Epithelial cell of umbilical artery (primary cell): ENCODE data around the gene KRTAP5-11. TPM values are rescaled to one million over a fixed set of nuclear protein-coding genes. Genes with fewer than 3 reads are reported as not detected.

Experiments
- total RNA-seq: library from RNA; depleted of rRNA; stranded (reverse); fragments of >200 nt; gene quantifications from 2 replicates; pipeline ENCODE4 v1.2.3, GENCODE V29; 2014

The KRTAP5-11 gene, protein sequence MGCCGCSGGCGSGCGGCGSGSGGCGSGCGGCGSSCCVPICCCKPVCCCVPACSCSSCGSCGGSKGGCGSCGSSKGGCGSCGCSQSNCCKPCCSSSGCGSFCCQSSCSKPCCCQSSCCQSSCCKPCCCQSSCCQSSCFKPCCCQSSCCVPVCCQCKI
- total RNA-seq: not detected in 2 replicates

GRCh38 chr11:71582309-71582895, at the start of gene KRTAP5-11:
Gene KRTAP5-11 (minus strand): TSS chr11:71582875. CDS start chr11:71582837, 38 bp downstream.

DNA sequence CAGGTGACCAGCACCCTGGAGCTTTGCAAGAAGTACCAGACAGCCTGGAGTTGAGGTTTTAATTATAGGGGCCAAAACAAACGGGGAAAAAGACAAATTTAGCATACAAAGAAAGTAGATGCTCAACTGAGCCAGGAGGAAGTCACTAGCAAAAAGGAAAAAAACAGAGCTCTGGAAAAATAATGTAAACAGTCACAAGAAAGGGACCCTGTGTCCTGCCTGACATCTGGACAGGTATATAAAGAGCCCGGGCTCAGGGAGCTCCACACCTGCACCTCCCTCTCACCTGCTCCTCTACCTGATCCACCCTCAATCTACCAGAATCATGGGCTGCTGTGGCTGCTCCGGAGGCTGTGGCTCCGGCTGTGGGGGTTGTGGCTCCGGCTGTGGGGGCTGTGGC, 17.4 kb downstream of the KRTAP5-11 start, which contains the start of gene KRTAP5-10:
TSS of gene KRTAP5-10 (plus strand) at position 301 of the 400 bp plus-strand sequence. CDS start at position 326, 25 bp downstream.

DNA sequence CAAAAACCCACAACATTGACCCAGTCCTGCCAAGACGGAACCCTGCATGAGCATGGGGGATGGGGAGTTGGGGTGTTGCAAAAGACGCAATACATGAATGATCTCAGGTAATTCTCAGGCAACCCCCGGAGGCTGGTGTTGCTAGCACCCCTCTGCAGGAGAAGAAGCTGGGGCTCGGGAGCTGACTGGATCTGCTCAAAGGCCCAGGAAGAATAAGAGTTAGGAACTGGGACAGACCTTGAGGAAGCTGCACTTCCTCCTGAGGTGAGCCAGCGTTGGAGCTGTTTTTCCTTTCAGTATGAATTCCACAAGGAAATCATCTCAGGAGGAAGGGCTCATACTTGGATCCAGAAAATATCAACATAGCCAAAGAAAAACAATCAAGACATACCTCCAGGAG, 34.6 kb downstream of the KRTAP5-11 start, which contains the start of gene KRTAP5-9:
TSS of gene KRTAP5-9 (plus strand) at position 301 of the 400 bp plus-strand sequence. CDS start 238 bp downstream, outside the sequence.

GRCh38 chr11:71537977-71538665, 44.6 kb downstream of the KRTAP5-11 start, which contains the start of gene KRTAP5-8:
Gene KRTAP5-8 (plus strand): TSS chr11:71538025. CDS start chr11:71538056, 31 bp downstream.

Other genes with a start within 250 kb of the KRTAP5-11 start
- gene DHCR7, start 134.5 kb downstream of the KRTAP5-11 start, total RNA-seq: 40.3 and 43.3 TPM in 2 replicates
- gene NADSYN1, start 129.7 kb downstream of the KRTAP5-11 start, total RNA-seq: 88.3 and 102 TPM in 2 replicates
- not detected in 2 replicates for gene KRTAP5-7, start 55.6 kb downstream of the KRTAP5-11 start, total RNA-seq
- not detected in 2 replicates for gene KRTAP5-8, start 44.9 kb downstream of the KRTAP5-11 start, total RNA-seq
- gene KRTAP5-9, start 34.5 kb downstream of the KRTAP5-11 start, total RNA-seq: not detected in 2 replicates
- not detected in 2 replicates for gene KRTAP5-10, start 17.3 kb downstream of the KRTAP5-11 start, total RNA-seq